Keratinocyte (primary cell): Measurements from ENCODE around the gene IL15RA. TPM values are rescaled to one million over a fixed set of nuclear protein-coding genes. Genes with fewer than 3 reads are reported as not detected.

Source experiments
- DNase-seq: peaks from one replicate; pipeline ENCODE4 v3.0.0-alpha.2; 2011; ENCODE audit warnings: low read depth, missing footprints, low spot score
- FAIRE-seq: peaks from 2 replicates; lab custom pipeline; 2011; peaks lifted over from hg19 to GRCh38; lab: Jason Lieb, UNC
- H2AFZ ChIP-seq: 2 replicates; pipeline ENCODE4 v1.6.0; 2012; ENCODE audit warnings: low read length, control low read depth, inconsistent platforms; ENCODE audit not compliant: control insufficient read depth
- H3K27ac ChIP-seq: 2 replicates; pipeline ENCODE4 v1.5.1; 2011; ENCODE audit warnings: low read length; ENCODE audit not compliant: control insufficient read depth, insufficient read depth
- H3K27me3 ChIP-seq: 3 replicates; pipeline ENCODE4 v1.6.0; 2011; ENCODE audit warnings: low read length; ENCODE audit not compliant: control insufficient read depth, insufficient read depth; ENCODE audit errors: extremely low read depth
- H3K36me3 ChIP-seq, 2 experiments: 2 replicates in 1 of 2; 3 replicates in 1 of 2; pipeline ENCODE4 v1.5.1; 2011; ENCODE audit warnings: low read length in 2 of 2, mild to moderate bottlenecking in 1 of 2; ENCODE audit not compliant: control insufficient read depth in 2 of 2, insufficient read depth in 2 of 2; ENCODE audit errors: extremely low read depth in 1 of 2
- H3K4me1 ChIP-seq: 3 replicates; pipeline ENCODE4 v1.5.1; 2011; ENCODE audit warnings: low read length; ENCODE audit not compliant: control insufficient read depth, insufficient read depth; ENCODE audit errors: extremely low read depth
- H3K4me2 ChIP-seq: 3 replicates; pipeline ENCODE4 v1.6.0; 2011; ENCODE audit warnings: low read depth, low read length; ENCODE audit not compliant: control insufficient read depth, insufficient read depth; ENCODE audit errors: extremely low read depth
- H3K4me3 ChIP-seq, 3 experiments: fragments of 200-600 bp in 1 of 3; sonication (generic) in 1 of 3; 2 replicates in 2 of 3; 3 replicates in 1 of 3; pipeline ENCODE4 v1.5.1; 2011 to 2016; ENCODE audit warnings: low read length in 3 of 3, mild to moderate bottlenecking in 3 of 3, control low read depth in 2 of 3, inconsistent platforms in 1 of 3, low read depth in 1 of 3, mixed read lengths in 1 of 3, mixed run types in 1 of 3, moderate library complexity in 1 of 3; ENCODE audit not compliant: control insufficient read depth in 2 of 3, insufficient read depth in 2 of 3; ENCODE audit errors: extremely low read depth in 1 of 3
- H3K79me2 ChIP-seq: 2 replicates; pipeline ENCODE4 v1.6.0; 2012; ENCODE audit warnings: low read length; ENCODE audit not compliant: control insufficient read depth, insufficient read depth
- H3K9ac ChIP-seq: 3 replicates; pipeline ENCODE4 v1.6.0; 2011; ENCODE audit warnings: low read length; ENCODE audit not compliant: control insufficient read depth, insufficient read depth; ENCODE audit errors: extremely low read depth
- H3K9me1 ChIP-seq: 3 replicates; pipeline ENCODE4 v1.6.0; 2011; ENCODE audit warnings: low read length; ENCODE audit not compliant: control insufficient read depth, insufficient read depth; ENCODE audit errors: extremely low read depth
- H3K9me3 ChIP-seq: 2 replicates; pipeline ENCODE4 v1.5.1; 2012; ENCODE audit warnings: low read depth, low read length; ENCODE audit not compliant: control insufficient read depth
- H4K20me1 ChIP-seq: 3 replicates; pipeline ENCODE4 v1.6.0; 2011; ENCODE audit warnings: low read length; ENCODE audit not compliant: control insufficient read depth, insufficient read depth; ENCODE audit errors: extremely low read depth
- EZH2 ChIP-seq: IDR thresholded peaks from one replicate; pipeline ENCODE4 v1.6.1; 2012; ENCODE audit warnings: inconsistent platforms, mild to moderate bottlenecking, low read length, moderate library complexity
- dilution Hi-C: fragments of 300-500 bp; cut with MboI; formaldehyde crosslinking; loops from one replicate; pipeline ENCODE4 v1.7.0; 2020; ENCODE audit warnings: low sequenced_read_pairs; ENCODE audit not compliant: extremely low pct_ligation_motif_present
- polyA plus RNA-seq, 5 experiments: library from polyadenylated mRNA; depleted of rRNA in 3 of 5; stranded (reverse) in 3 of 5; stranded (forward) in 1 of 5; unstranded in 1 of 5; fragments of >200 nt; gene quantifications; 1 replicate in 1 of 5; 2 replicates in 3 of 5; 3 replicates in 1 of 5; pipeline versions ENCODE4 v1.2.1 to v1.2.3, GENCODE V29; 2011 to 2012; ENCODE audit warnings: missing spikeins in 2 of 5, low read depth in 1 of 5, low replicate concordance in 1 of 5
- TF ChIP-seq, protein P1 (sequence below), 3 experiments: IDR thresholded peaks in 1 of 3; conservative IDR thresholded peaks in 1 of 3; optimal IDR thresholded peaks in 1 of 3; 2 replicates in 2 of 3; 3 replicates in 1 of 3; pipeline versions ENCODE3 to v1.5.1; 2011; ENCODE audit warnings: low read length in 3 of 3, mild to moderate bottlenecking in 3 of 3, moderate library complexity in 2 of 3, control low read depth in 1 of 3, inconsistent platforms in 1 of 3; ENCODE audit not compliant: insufficient read depth in 2 of 3; ENCODE audit errors: extremely low read depth in 1 of 3

The IL15RA gene
- polyA plus RNA-seq, 1 donor (not counting 4 experiments of a cell fraction or from before 2014, with no cell fraction given) = 3.8 TPM

DNA sequence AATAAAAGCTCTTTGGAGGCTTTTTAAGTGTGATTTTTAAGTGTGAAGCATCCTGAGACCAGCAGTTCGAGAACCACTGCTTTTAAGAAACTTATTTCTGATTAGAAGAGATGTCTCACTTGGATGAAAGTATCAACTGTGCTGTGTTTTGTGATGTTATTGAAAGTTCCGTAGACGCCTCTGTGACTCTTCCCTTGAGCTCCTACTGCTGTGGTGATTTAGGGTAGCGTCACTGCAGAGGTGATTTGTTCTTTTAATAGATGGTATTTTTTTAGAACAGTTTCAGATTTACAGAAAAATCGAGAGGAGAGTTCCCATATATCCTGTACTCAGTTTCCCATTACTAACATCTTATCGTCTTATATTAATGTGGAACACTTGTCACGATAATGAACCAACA lies 57.8 kb downstream of the IL15RA start:
- Histone ChIP-seq H4K20me1 (no peaks in the 10 kb centered on the region), H3K4me1 (peaks cover 7% of the 10 kb centered on the region), H3K27ac (no peak overlapping the region), H2AFZ (no peak overlapping the region), H3K9ac (no peak overlapping the region), H3K9me3 (no peaks in the 10 kb centered on the region), H3K4me3 (no peak overlapping the region), H3K4me2 (no peak overlapping the region), H3K27me3 (no peaks in the 10 kb centered on the region), H3K9me1 (no peaks in the 10 kb centered on the region), H3K36me3 (peaks cover 65 to 67% of the 10 kb centered on the region in 2 experiments), H3K79me2 (no peaks in the 10 kb centered on the region)
- FAIRE-seq = no peak
- DNase-seq = no peak
- no peak for TF ChIP-seq EZH2
- TF ChIP-seq, protein P1, sequence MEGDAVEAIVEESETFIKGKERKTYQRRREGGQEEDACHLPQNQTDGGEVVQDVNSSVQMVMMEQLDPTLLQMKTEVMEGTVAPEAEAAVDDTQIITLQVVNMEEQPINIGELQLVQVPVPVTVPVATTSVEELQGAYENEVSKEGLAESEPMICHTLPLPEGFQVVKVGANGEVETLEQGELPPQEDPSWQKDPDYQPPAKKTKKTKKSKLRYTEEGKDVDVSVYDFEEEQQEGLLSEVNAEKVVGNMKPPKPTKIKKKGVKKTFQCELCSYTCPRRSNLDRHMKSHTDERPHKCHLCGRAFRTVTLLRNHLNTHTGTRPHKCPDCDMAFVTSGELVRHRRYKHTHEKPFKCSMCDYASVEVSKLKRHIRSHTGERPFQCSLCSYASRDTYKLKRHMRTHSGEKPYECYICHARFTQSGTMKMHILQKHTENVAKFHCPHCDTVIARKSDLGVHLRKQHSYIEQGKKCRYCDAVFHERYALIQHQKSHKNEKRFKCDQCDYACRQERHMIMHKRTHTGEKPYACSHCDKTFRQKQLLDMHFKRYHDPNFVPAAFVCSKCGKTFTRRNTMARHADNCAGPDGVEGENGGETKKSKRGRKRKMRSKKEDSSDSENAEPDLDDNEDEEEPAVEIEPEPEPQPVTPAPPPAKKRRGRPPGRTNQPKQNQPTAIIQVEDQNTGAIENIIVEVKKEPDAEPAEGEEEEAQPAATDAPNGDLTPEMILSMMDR (optimal IDR thresholded peaks at IDR 0.05 in 1 of 3, IDR thresholded peaks at IDR 0.05 in 1 of 3, conservative IDR thresholded peaks at IDR 0.05 in 1 of 3; ENCODE audit: extremely low read depth in 1 of 3, insufficient read depth in 2 of 3, low read length in 3 of 3) = no peak
- dilution Hi-C loops = no loop called here

DNA sequence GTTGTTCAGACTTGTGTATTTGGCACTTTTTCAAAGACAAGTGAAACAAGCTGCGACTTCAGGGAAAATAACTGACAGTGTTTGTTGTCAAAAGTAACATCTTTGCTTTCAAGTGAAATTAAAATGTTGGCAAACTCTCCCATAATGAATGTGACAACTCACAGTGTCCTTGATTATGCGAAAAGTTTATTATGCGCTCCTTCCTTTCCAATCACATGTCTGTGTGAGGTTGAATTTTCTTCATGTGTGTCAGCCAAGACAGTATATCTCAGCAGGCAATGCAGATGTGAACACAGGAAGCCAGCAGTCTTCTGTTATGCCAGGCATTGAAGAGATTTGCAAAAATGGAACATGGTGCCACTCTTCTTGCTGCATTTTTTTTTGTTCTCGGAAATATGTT lies 58.6 kb downstream of the IL15RA start:
- no peak overlapping the region for H3K4me3 ChIP-seq
- FAIRE-seq (no peak), DNase-seq (no peak)
- H3K9ac ChIP-seq = no peak overlapping the region
- TF ChIP-seq EZH2 = no peak
- TF ChIP-seq, protein P1 (optimal IDR thresholded peaks at IDR 0.05 in 1 of 3, IDR thresholded peaks at IDR 0.05 in 1 of 3, conservative IDR thresholded peaks at IDR 0.05 in 1 of 3; ENCODE audit: extremely low read depth in 1 of 3, insufficient read depth in 2 of 3, low read length in 3 of 3) = no peak
- no peak overlapping the region for H3K27ac ChIP-seq
- peaks cover 65% of the 10 kb centered on the region in 2 experiments for H3K36me3 ChIP-seq
- H2AFZ ChIP-seq = no peak overlapping the region
- H4K20me1 ChIP-seq = no peaks in the 10 kb centered on the region
- no peaks in the 10 kb centered on the region for H3K9me1 ChIP-seq
- H3K27me3 ChIP-seq = no peaks in the 10 kb centered on the region
- no peak overlapping the region for H3K4me2 ChIP-seq
- no peaks in the 10 kb centered on the region for H3K79me2 ChIP-seq
- H3K4me1 ChIP-seq = peaks cover 7% of the 10 kb centered on the region
- dilution Hi-C loops = no loop called here
- no peaks in the 10 kb centered on the region for H3K9me3 ChIP-seq
